ACC112 (cell line): ENCODE results near the gene KIF20B.
A peak's percentile ranks its signal among the peaks of the same experiment; 100 is the strongest.

Experiments used
- H2AFZ ChIP-seq: fragments of 200-600 bp; sonication (generic); one replicate; pipeline ENCODE4 v1.6.0; 2017; ENCODE audit warnings: antibody characterized with exemption, low read length; ENCODE audit not compliant: unreplicated experiment
- H3K27ac ChIP-seq: fragments of 200-600 bp; sonication (generic); 2 replicates; pipeline ENCODE4 v1.5.1; 2014; ENCODE audit warnings: low read depth, mild to moderate bottlenecking, antibody characterized with exemption, low read length, moderate library complexity
- H3K27me3 ChIP-seq: fragments of 200-600 bp; sonication (generic); 2 replicates; pipeline ENCODE4 v1.6.1; 2014; ENCODE audit warnings: mild to moderate bottlenecking, antibody characterized with exemption, low read length, moderate library complexity, mixed read lengths; ENCODE audit not compliant: insufficient read depth
- H3K36me3 ChIP-seq: fragments of 200-600 bp; sonication (generic); 2 replicates; pipeline ENCODE4 v1.6.1; 2016; ENCODE audit warnings: mild to moderate bottlenecking, antibody characterized with exemption, low read length, moderate library complexity, mixed read lengths; ENCODE audit not compliant: insufficient read depth
- H3K4me1 ChIP-seq: fragments of 200-600 bp; sonication (generic); one replicate; pipeline ENCODE4 v1.6.1; 2016; ENCODE audit warnings: low read length, mixed read lengths; ENCODE audit not compliant: insufficient read depth, unreplicated experiment, control insufficient read depth
- H3K4me3 ChIP-seq: fragments of 200-600 bp; sonication (generic); 2 replicates; pipeline ENCODE4 v1.5.1; 2014; ENCODE audit warnings: mild to moderate bottlenecking, low read depth, low read length
- H3K79me2 ChIP-seq: fragments of 200-600 bp; sonication (generic); one replicate; pipeline ENCODE4 v1.6.0; 2016; ENCODE audit warnings: low read length; ENCODE audit not compliant: control insufficient read depth, unreplicated experiment, insufficient read depth

Gene KIF20B

GRCh38 chr10:89701242-89702120 lies at the start of gene KIF20B:
Gene KIF20B, plus strand, starts transcription at chr10:89701590. Its CDS starts 3,705 bp downstream, at chr10:89705295.
- Histone ChIP-seq H3K79me2 (peaks cover 50% of the 10 kb centered on the region), H3K4me3 (peak within 1 kb of the TSS; percentile 91), H3K36me3 (no peaks in the 10 kb centered on the region), H2AFZ (peak within 1 kb of the TSS; percentile 81), H3K27me3 (no peaks in the 10 kb centered on the region), H3K27ac (peak within 1 kb of the TSS; percentile 60), H3K4me1 (peaks cover 32% of the 10 kb centered on the region)

- Histone ChIP-seq H3K4me3 (no peak overlapping the region), H3K27ac (no peak overlapping the region), H3K27me3 (no peaks in the 10 kb centered on the region), H2AFZ (no peak overlapping the region), H3K36me3 (no peaks in the 10 kb centered on the region), H3K4me1 (no peaks in the 10 kb centered on the region), H3K79me2 (no peaks in the 10 kb centered on the region)
These were observed 49.3 kb upstream of the KIF20B start for GRCh38 chr10:89651916-89652573.

GRCh38 chr10:89652806-89653370 lies 48.5 kb upstream of the KIF20B start:
- Histone ChIP-seq H3K27me3 (no peaks in the 10 kb centered on the region), H3K27ac (no peak overlapping the region), H3K36me3 (no peaks in the 10 kb centered on the region), H3K79me2 (no peaks in the 10 kb centered on the region), H3K4me3 (no peak overlapping the region), H3K4me1 (no peaks in the 10 kb centered on the region), H2AFZ (no peak overlapping the region)

- Histone ChIP-seq H3K27me3 (no peaks in the 10 kb centered on the region), H3K79me2 (no peaks in the 10 kb centered on the region), H3K36me3 (no peaks in the 10 kb centered on the region), H3K27ac (no peak overlapping the region), H3K4me1 (peaks cover 2% of the 10 kb centered on the region), H3K4me3 (no peak overlapping the region), H2AFZ (no peak overlapping the region)
These were observed 48.0 kb upstream of the KIF20B start for GRCh38 chr10:89653410-89653869.

GRCh38 chr10:89655722-89656121 lies 45.7 kb upstream of the KIF20B start:
- H3K4me3 ChIP-seq = no peak overlapping the region
- no peak overlapping the region for H3K27ac ChIP-seq
- H3K27me3 ChIP-seq = no peaks in the 10 kb centered on the region
- H3K4me1 ChIP-seq = peaks cover 16% of the 10 kb centered on the region
- no peak overlapping the region for H2AFZ ChIP-seq
- no peaks in the 10 kb centered on the region for H3K36me3 ChIP-seq
- no peaks in the 10 kb centered on the region for H3K79me2 ChIP-seq

GRCh38 chr10:89657302-89657701 lies 44.1 kb upstream of the KIF20B start:
- peaks cover 16% of the 10 kb centered on the region for H3K4me1 ChIP-seq
- H3K27me3 ChIP-seq = no peaks in the 10 kb centered on the region
- H3K79me2 ChIP-seq = no peaks in the 10 kb centered on the region
- H3K36me3 ChIP-seq = no peaks in the 10 kb centered on the region
- no peak overlapping the region for H2AFZ ChIP-seq
- H3K4me3 ChIP-seq = no peak overlapping the region
- no peak overlapping the region for H3K27ac ChIP-seq

GRCh38 chr10:89659143-89660131 lies 42.0 kb upstream of the KIF20B start:
- H3K79me2 ChIP-seq = no peaks in the 10 kb centered on the region
- peak overlapping the region; percentile 63 for H2AFZ ChIP-seq
- peak overlapping the region; percentile 37; the same call in 1 of the 2 replicates for H3K4me3 ChIP-seq
- H3K27me3 ChIP-seq = no peaks in the 10 kb centered on the region
- peak overlapping the region; percentile 9; the same call in 1 of the 2 replicates for H3K27ac ChIP-seq
- H3K36me3 ChIP-seq = no peaks in the 10 kb centered on the region
- peaks cover 16% of the 10 kb centered on the region for H3K4me1 ChIP-seq

GRCh38 chr10:89662596-89662995 lies 38.8 kb upstream of the KIF20B start:
- Histone ChIP-seq H3K79me2 (no peaks in the 10 kb centered on the region), H3K27me3 (no peaks in the 10 kb centered on the region), H3K27ac (no peak overlapping the region), H3K36me3 (no peaks in the 10 kb centered on the region), H3K4me3 (no peak overlapping the region), H3K4me1 (peaks cover 16% of the 10 kb centered on the region), H2AFZ (no peak overlapping the region)

GRCh38 chr10:89663144-89663543 lies 38.2 kb upstream of the KIF20B start:
- H3K79me2 ChIP-seq = no peaks in the 10 kb centered on the region

GRCh38 chr10:89664203-89664602 lies 37.2 kb upstream of the KIF20B start:
- Histone ChIP-seq H2AFZ (no peak overlapping the region), H3K27ac (no peak overlapping the region), H3K79me2 (no peaks in the 10 kb centered on the region), H3K4me3 (no peak overlapping the region), H3K27me3 (no peaks in the 10 kb centered on the region), H3K36me3 (no peaks in the 10 kb centered on the region), H3K4me1 (peaks cover 7% of the 10 kb centered on the region)

More at GRCh38 chr10:89663144-89663543, 38.2 kb upstream of the KIF20B start:
- H3K36me3 ChIP-seq = no peaks in the 10 kb centered on the region
- H3K4me1 ChIP-seq = peaks cover 16% of the 10 kb centered on the region
- no peak overlapping the region for H3K27ac ChIP-seq
- H3K4me3 ChIP-seq = no peak overlapping the region
- no peak overlapping the region for H2AFZ ChIP-seq
- H3K27me3 ChIP-seq = no peaks in the 10 kb centered on the region
